Cardiac fibroblast (primary cell): ENCODE measurements around the gene DYRK1B.

Source experiments
- DNase-seq, 2 donors: peaks; one replicate each; pipeline versions ENCODE4 v3.0.0 to v3.0.0-alpha.2; 2010; ENCODE audit warnings: low read depth in 2 of 2
- H3K4me3 ChIP-seq, 2 donors: replicated peaks in 1 of 2; 1 replicate in 1 of 2; 2 replicates in 1 of 2; pipeline ENCODE4 v1.5.1; 2011; ENCODE audit warnings: low read depth in 2 of 2, low read length in 2 of 2, mild to moderate bottlenecking in 2 of 2, moderate library complexity in 1 of 2
- CTCF ChIP-seq: IDR thresholded peaks from one replicate; pipeline ENCODE4 v1.5.1; 2011; ENCODE audit warnings: low read depth, mild to moderate bottlenecking, low read length, inconsistent platforms

The DYRK1B gene

DNA sequence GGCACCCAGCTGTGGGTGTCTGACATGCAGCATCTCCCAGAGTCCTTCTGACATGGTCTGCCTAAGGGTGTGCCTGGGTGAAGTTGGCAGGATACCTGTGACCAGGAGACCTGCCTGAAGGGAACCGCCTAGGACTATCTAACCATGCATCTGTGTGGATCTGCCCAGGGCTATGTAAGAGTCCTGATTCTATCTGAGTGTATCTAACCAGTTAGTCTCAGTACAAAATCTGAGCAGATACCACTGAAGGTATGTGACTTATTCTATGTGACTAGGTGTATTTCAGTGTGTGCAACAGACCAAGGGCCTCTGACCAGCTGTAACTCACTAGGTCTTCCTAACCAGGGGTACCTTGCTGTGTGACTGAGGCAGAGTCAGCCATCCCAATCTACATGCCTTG is 40.4 kb upstream of the DYRK1B start:
- DNase-seq: no peak
- H3K4me3 ChIP-seq: no peak overlapping the region
- TF ChIP-seq CTCF: no peak

GRCh38 chr19:39873385-39873784 is 39.4 kb upstream of the DYRK1B start:
- DNase-seq: no peak
- no peak for TF ChIP-seq CTCF
- H3K4me3 ChIP-seq: no peak overlapping the region

DNA sequence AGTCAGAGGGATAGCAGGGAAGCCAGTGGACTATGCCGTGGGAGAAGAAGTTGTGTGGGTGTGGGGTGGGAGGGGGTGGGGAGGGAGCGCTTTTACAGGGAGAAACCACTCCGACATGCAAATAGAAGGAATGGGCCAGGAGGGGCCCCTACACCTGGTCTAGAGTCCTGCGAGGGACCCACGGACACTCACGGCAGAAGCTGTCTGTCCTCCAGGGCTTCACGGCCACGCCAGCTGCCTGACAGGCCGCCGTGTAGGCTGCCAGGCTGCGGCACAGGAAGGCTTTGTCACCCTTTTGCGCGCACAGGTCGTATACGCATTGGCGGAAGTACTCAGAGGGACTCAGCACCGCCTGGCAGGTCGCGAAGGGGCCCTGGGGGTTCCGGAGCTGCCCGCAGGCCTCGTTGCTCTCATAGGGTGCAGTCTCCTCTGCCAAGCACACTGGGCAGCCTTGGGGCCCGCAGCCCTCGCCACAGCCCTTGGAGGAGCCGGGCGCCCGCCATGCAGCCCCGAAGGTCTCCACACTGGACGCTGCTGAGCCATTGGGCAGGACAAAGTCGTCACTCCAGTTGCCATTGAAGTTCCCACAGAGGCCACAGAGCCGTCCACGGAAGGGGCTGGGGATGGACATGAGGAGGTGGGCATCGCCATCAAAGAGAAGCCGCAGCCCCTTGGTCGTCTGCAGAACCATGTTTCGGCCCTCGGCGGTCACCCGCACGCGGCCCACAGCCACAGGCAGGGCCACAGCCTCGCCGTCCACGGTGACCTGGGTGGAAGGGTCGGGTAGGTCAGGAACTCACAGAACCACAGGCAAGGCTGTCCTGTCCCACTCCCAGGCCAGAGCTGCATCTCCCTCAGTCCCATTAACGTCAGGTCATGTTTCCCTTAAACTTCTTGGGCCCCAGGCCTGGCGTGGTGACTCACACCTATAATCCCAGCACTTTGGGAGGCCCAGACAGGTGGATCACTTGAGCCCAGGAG is 38.2 kb upstream of the DYRK1B start:
- no peak for DNase-seq
- H3K4me3 ChIP-seq: no peak overlapping the region
- no peak for TF ChIP-seq CTCF

- TF ChIP-seq CTCF: no peak
Measured at GRCh38 chr19:39871362-39871761, 37.4 kb upstream of the DYRK1B start.

DNA sequence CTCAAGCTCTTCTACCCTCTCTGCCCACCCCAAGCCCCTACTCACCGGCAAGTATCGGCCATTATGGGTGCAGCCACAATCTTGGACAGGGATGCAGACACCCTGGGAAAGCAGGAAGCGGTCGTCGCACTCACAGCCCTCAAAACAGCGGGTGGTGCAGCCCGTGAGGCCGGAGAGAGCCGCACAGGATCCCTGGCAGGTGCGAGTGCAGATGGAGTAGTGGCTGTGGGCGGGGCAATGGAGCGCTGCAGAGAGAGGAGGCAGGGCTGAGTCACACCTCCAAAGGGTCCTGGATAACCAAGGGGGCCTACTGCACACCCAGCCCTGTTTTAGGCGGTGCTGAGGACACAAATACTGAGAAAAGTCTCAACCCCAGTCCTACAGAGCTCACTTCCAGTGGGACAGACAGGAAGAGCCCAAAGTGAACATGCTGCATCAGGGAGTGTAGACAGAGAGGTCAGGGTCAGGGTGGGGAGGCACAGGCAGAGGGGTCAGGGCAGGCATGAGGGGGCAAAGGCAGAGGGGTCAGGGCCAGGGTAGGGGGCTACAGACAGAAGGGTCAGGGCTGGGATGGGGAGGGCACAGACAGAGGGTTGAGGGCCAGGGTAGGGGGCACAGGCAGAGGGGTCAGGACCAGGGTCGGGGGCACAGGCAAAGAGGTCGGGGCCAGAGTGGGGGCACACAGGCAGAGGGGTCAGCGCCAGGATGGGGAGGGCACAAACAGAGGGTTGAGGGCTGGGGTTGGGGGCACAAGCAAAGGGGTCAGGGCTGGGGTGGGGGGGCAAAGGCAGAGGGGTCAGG is 36.4 kb upstream of the DYRK1B start:
- no peak for TF ChIP-seq CTCF
- no peak for DNase-seq
- no peak overlapping the region for H3K4me3 ChIP-seq

More at GRCh38 chr19:39871362-39871761, 37.4 kb upstream of the DYRK1B start:
- DNase-seq: no peak
- no peak overlapping the region for H3K4me3 ChIP-seq

- H3K4me3 ChIP-seq: no peak overlapping the region
- TF ChIP-seq CTCF: no peak
- no peak for DNase-seq
Measured at GRCh38 chr19:39867952-39868351, 34.0 kb upstream of the DYRK1B start.
